B cell (primary cell): ENCODE measurements around the gene ITFG1. TPM values are rescaled to one million over a fixed set of nuclear protein-coding genes. Genes with fewer than 3 reads are reported as not detected.

ENCODE experiments used
- ATAC-seq: fragments of 200-7000 bp; cut with Tn5 transposase; one replicate; pipeline ENCODE4 v1.10.0; 2021; ENCODE audit warnings: low read depth, mild to moderate bottlenecking, moderate number of reproducible peaks, moderate library complexity
- CTCF ChIA-PET: fragments of 350-600 bp; sonication (Branson Sonifier 250); formaldehyde crosslinking; loops from one replicate; lab custom pipeline; 2021; ENCODE audit warnings: antibody characterized with exemption, inconsistent platforms; lab: Charles Lee
- POLR2A ChIA-PET: fragments of 350-600 bp; sonication (Branson Sonifier 250); formaldehyde crosslinking; loops from one replicate; lab custom pipeline; 2021; ENCODE audit warnings: antibody characterized with exemption; lab: Charles Lee
- DNase-seq: peaks from one replicate; pipeline ENCODE4 v3.0.0; 2013
- H2AFZ ChIP-seq: 2 replicates; pipeline ENCODE4 v1.6.1; 2012; ENCODE audit warnings: mild to moderate bottlenecking, low read depth, low read length; ENCODE audit not compliant: insufficient read depth, poor library complexity, severe bottlenecking
- H3K27ac ChIP-seq, 2 donors: 1 replicate in 1 of 2; 2 replicates in 1 of 2; pipeline ENCODE4 v1.5.1; 2012 to 2013; ENCODE audit warnings: low read length in 2 of 2, mild to moderate bottlenecking in 2 of 2, moderate library complexity in 1 of 2
- H3K27me3 ChIP-seq, 4 experiments: fragments of 200-600 bp in 1 of 4; sonication (generic) in 1 of 4; replicated peaks in 1 of 4; 1 replicate in 2 of 4; 2 replicates in 2 of 4; pipeline versions ENCODE4 v1.6.1 to v1.7.0; 2013 to 2016; ENCODE audit warnings: low read length in 3 of 4, mild to moderate bottlenecking in 2 of 4, mixed read lengths in 1 of 4, moderate library complexity in 1 of 4; ENCODE audit not compliant: insufficient read depth in 4 of 4, control insufficient read depth in 3 of 4; ENCODE audit errors: control extremely low read depth in 1 of 4
- H3K36me3 ChIP-seq, 2 experiments: replicated peaks in 1 of 2; 1 replicate in 1 of 2; 2 replicates in 1 of 2; pipeline versions ENCODE4 v1.6.1 to v1.7.1; 2013; ENCODE audit warnings: low read length in 1 of 2; ENCODE audit not compliant: insufficient read depth in 2 of 2, control insufficient read depth in 1 of 2; ENCODE audit errors: control extremely low read depth in 1 of 2, extremely low read depth in 1 of 2
- H3K4me1 ChIP-seq, 2 donors: fragments of 200-600 bp in 1 of 2; sonication (generic) in 1 of 2; 1 replicate in 1 of 2; 2 replicates in 1 of 2; pipeline versions ENCODE4 v1.5.1 to v1.6.1; 2013 to 2017; ENCODE audit warnings: low read length in 2 of 2; ENCODE audit not compliant: control insufficient read depth in 2 of 2, insufficient read depth in 2 of 2
- H3K4me2 ChIP-seq: replicated peaks from 2 replicates; pipeline ENCODE3; 2012; ENCODE audit warnings: mild to moderate bottlenecking, low read depth, low read length; ENCODE audit not compliant: poor library complexity, severe bottlenecking
- H3K4me3 ChIP-seq, 5 experiments: fragments of 200-600 bp in 1 of 5; sonication (generic) in 1 of 5; 1 replicate in 3 of 5; 2 replicates in 2 of 5; pipeline versions ENCODE4 v1.5.1 to v1.7.0; 2011 to 2016; ENCODE audit warnings: low read length in 4 of 5, mild to moderate bottlenecking in 4 of 5, low read depth in 2 of 5, control low read depth in 1 of 5, moderate library complexity in 1 of 5; ENCODE audit not compliant: insufficient read depth in 1 of 5; ENCODE audit errors: control extremely low read depth in 1 of 5, extremely low read depth in 1 of 5
- H3K79me2 ChIP-seq: fragments of 200-600 bp; sonication (generic); one replicate; pipeline ENCODE4 v1.6.0; 2016; ENCODE audit warnings: low read length; ENCODE audit not compliant: control insufficient read depth, insufficient read depth
- H3K9ac ChIP-seq: fragments of 200-600 bp; sonication (generic); 2 replicates; pipeline ENCODE4 v1.6.1; 2017; ENCODE audit warnings: mild to moderate bottlenecking, low read length, moderate library complexity
- H3K9me3 ChIP-seq, 3 donors: one replicate each; pipeline versions ENCODE4 v1.6.1 to v1.7.1; 2013; ENCODE audit warnings: low read length in 2 of 3; ENCODE audit not compliant: control insufficient read depth in 2 of 3, insufficient read depth in 1 of 3; ENCODE audit errors: control extremely low read depth in 1 of 3
- H4K20me1 ChIP-seq: 2 replicates; pipeline ENCODE4 v1.6.0; 2012; ENCODE audit warnings: mild to moderate bottlenecking, low read length; ENCODE audit not compliant: insufficient read depth, control insufficient read depth, poor library complexity, severe bottlenecking
- H3K27ac Mint-ChIP-seq: one replicate; pipeline ENCODE4 v1.8.0; 2021; ENCODE audit warnings: mixed read lengths
- H3K27me3 Mint-ChIP-seq: one replicate; pipeline ENCODE4 v1.8.0; 2021; ENCODE audit warnings: mixed read lengths
- H3K4me1 Mint-ChIP-seq: one replicate; pipeline ENCODE4 v1.8.0; 2021; ENCODE audit warnings: mixed read lengths
- H3K4me3 Mint-ChIP-seq: one replicate; pipeline ENCODE4 v1.8.0; 2021; ENCODE audit warnings: mixed read lengths
- H3K9me3 Mint-ChIP-seq: one replicate; pipeline ENCODE4 v1.8.0; 2022; ENCODE audit warnings: mixed read lengths; ENCODE audit not compliant: insufficient read depth
- EZH2 ChIP-seq: IDR thresholded peaks from 2 replicates; pipeline ENCODE4 v1.6.1; 2012; ENCODE audit warnings: borderline replicate concordance, low read depth, mild to moderate bottlenecking, moderate library complexity, low read length; ENCODE audit not compliant: insufficient read depth, poor library complexity, severe bottlenecking
- WGBS: methylation state at CpG from one replicate; pipeline ENCODE4 v1.1.5; 2013; ENCODE audit warnings: missing lambda C conversion rate; ENCODE audit not compliant: insufficient coverage; 5-methylcytosine and 5-hydroxymethylcytosine counted together
- intact Hi-C: fragments of 100-400 bp; cut with micrococcal nuclease; formaldehyde crosslinking; loops from one replicate; pipeline ENCODE4 v1.10.0; 2022
- polyA plus RNA-seq: library from polyadenylated mRNA; depleted of rRNA; stranded (reverse); fragments of >200 nt; gene quantifications from 2 replicates; pipeline ENCODE4 v1.2.3, GENCODE V29; 2012
- total RNA-seq, 2 donors: library from RNA; stranded (reverse); fragments of 120-200 nt in 1 of 2; gene quantifications; 1 replicate in 1 of 2; 2 replicates in 1 of 2; pipeline versions ENCODE4 v1.2.3 to v1.2.4, GENCODE V29; 2013 to 2022
- TF ChIP-seq, protein P1 (sequence below): fragments of 200-600 bp; IDR thresholded peaks from one replicate; pipeline ENCODE4 v1.8.0; 2022; ENCODE audit warnings: antibody characterized with exemption, mild to moderate bottlenecking

ITFG1 gene
- total and polyA plus RNA-seq, 2 donors (not counting 1 experiment from before 2014, with no cell fraction given) = 9.7 to 40.4 TPM

DNA sequence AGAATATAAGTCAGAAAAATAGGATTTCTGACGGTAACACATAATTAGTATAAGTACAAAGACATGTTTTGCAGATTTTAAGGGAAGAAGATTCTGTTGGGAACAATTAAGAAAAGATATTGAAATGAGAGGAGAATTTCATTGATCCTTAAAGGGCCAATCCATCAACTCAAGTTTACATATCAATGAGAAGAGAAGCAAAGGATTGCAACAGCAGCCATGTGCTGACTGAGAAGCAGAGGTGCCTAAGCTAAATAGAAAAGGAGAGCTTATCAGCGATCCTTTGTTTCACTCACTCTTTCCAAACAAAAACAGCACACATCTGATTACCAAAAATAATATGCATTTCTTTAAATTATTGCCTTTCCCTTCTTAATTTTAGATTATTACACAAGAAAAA is 94.6 kb downstream of the ITFG1 start:
- Histone ChIP-seq H3K4me1 (no peaks in the 10 kb centered on the region), H3K36me3 (peaks cover 2 to 19% of the 10 kb centered on the region in 2 experiments), H3K9me3 (peaks cover 2 to 11% (median 5%) of the 10 kb centered on the region in 3 donors), H3K27me3 (no peaks in the 10 kb centered on the region), H3K9ac (no peak overlapping the region), H4K20me1 (no peaks in the 10 kb centered on the region), H3K4me2 (no peak overlapping the region), H3K79me2 (no peaks in the 10 kb centered on the region), H3K4me3 (no peak overlapping the region), H2AFZ (no peak overlapping the region), H3K27ac (no peak overlapping the region)
- Mint-ChIP-seq H3K27me3 (no peaks in the 10 kb centered on the region), H3K4me1 (no peaks in the 10 kb centered on the region), H3K4me3 (no peak overlapping the region), H3K9me3 (no peaks in the 10 kb centered on the region), H3K27ac (no peak overlapping the region)
- intact Hi-C loops = no loop called here
- DNase-seq (no peak), ATAC-seq (no peak)
- TF ChIP-seq, protein P1, sequence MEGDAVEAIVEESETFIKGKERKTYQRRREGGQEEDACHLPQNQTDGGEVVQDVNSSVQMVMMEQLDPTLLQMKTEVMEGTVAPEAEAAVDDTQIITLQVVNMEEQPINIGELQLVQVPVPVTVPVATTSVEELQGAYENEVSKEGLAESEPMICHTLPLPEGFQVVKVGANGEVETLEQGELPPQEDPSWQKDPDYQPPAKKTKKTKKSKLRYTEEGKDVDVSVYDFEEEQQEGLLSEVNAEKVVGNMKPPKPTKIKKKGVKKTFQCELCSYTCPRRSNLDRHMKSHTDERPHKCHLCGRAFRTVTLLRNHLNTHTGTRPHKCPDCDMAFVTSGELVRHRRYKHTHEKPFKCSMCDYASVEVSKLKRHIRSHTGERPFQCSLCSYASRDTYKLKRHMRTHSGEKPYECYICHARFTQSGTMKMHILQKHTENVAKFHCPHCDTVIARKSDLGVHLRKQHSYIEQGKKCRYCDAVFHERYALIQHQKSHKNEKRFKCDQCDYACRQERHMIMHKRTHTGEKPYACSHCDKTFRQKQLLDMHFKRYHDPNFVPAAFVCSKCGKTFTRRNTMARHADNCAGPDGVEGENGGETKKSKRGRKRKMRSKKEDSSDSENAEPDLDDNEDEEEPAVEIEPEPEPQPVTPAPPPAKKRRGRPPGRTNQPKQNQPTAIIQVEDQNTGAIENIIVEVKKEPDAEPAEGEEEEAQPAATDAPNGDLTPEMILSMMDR = no peak
- TF ChIP-seq EZH2 = no peak
- ChIA-PET POLR2A (no interaction called here), CTCF (no interaction called here)
- no CpG with 5 or more reads among the region's 2 CpGs for WGBS

DNA sequence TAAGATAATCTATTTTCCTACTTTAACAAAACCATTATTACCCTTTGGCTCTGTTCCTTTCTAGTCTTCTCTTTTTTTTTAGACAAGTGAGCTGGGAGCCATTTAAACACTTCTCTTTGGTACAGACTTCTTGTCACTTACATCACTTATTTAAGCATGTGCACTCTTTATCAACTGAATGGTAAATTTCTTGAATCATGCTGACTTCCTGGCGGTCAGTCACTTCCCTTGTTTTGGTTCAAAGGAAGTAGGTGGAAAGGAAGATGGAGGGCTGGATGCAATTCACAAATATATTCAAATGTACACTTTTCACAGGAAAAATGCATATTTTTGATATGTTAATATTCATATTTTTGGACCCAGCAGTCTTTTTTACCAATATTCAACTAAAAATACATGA is 97.1 kb downstream of the ITFG1 start:
- no CpG with 5 or more reads among the region's 1 CpG for WGBS
- ATAC-seq (no peak), DNase-seq (no peak)
- no peak overlapping the region for H3K4me2 ChIP-seq
- no peaks in the 10 kb centered on the region for H3K4me1 ChIP-seq
- ChIA-PET POLR2A (no interaction called here), CTCF (no interaction called here)
- H3K36me3 ChIP-seq = peaks cover 0 to 13% of the 10 kb centered on the region in 2 experiments
- Mint-ChIP-seq H3K9me3 (no peaks in the 10 kb centered on the region), H3K4me3 (no peak overlapping the region), H3K4me1 (no peaks in the 10 kb centered on the region), H3K27me3 (no peaks in the 10 kb centered on the region), H3K27ac (no peak overlapping the region)
- H4K20me1 ChIP-seq = no peaks in the 10 kb centered on the region
- no peak for TF ChIP-seq EZH2
- intact Hi-C loops = no loop called here
- no peak overlapping the region for H3K27ac ChIP-seq
- no peaks in the 10 kb centered on the region for H3K9me3 ChIP-seq
- H2AFZ ChIP-seq = no peak overlapping the region
- H3K9ac ChIP-seq = no peak overlapping the region
- H3K4me3 ChIP-seq = no peak overlapping the region
- no peaks in the 10 kb centered on the region for H3K79me2 ChIP-seq
- H3K27me3 ChIP-seq = no peaks in the 10 kb centered on the region
